Chondrocyte (in vitro differentiated cells): ENCODE data around the gene ADGRA1. TPM values are rescaled to one million over a fixed set of nuclear protein-coding genes. Genes with fewer than 3 reads are reported as not detected.

ENCODE experiments used
- total RNA-seq: library from RNA; stranded (reverse); gene quantifications from 3 replicates; pipeline ENCODE4 v1.2.1, GENCODE V29; 2021

Gene ADGRA1
- total RNA-seq, 1 donor from 2014 or later, result not detected

Other genes with a start within 250 kb of the ADGRA1 start
- gene CFAP46, start 145.4 kb upstream of the ADGRA1 start, total RNA-seq, result 0.49 to 0.92 TPM (median 0.89 TPM) in 3 replicates
- 0.24 to 0.72 TPM (median 0.55 TPM) in 3 replicates for gene KNDC1, start 72.3 kb downstream of the ADGRA1 start, total RNA-seq
- gene UTF1, start 142.3 kb downstream of the ADGRA1 start, total RNA-seq, result not detected in 3 replicates
- not detected in 3 replicates for gene VENTX, start 149.9 kb downstream of the ADGRA1 start, total RNA-seq
- 1.3 to 3.2 TPM (median 2.3 TPM) in 3 replicates for gene ADAM8, start 188.9 kb downstream of the ADGRA1 start, total RNA-seq
- 53.2 to 56.2 TPM (median 54.9 TPM) in 3 replicates for gene TUBGCP2, start 220.9 kb downstream of the ADGRA1 start, total RNA-seq
- 25.6 to 33.0 TPM (median 32.7 TPM) in 3 replicates for gene ZNF511, start 221.0 kb downstream of the ADGRA1 start, total RNA-seq
- gene CALY, start 249.0 kb downstream of the ADGRA1 start, total RNA-seq, result 7.3 to 13.5 TPM (median 8.9 TPM) in 3 replicates